HCT116 (cell line): Measurements from ENCODE around the gene FBXL17. TPM values are rescaled to one million over a fixed set of nuclear protein-coding genes. Genes with fewer than 3 reads are reported as not detected.

Experiments used
- ATAC-seq: fragments of 200-7000 bp; cut with Tn5 transposase; 2 replicates; pipeline ENCODE4 v1.9.1; 2020; ENCODE audit warnings: mild to moderate bottlenecking, moderate library complexity
- BruUV-seq: library from RNA; stranded (reverse); fragments of 400-500 nt; replicated peaks from 2 replicates; lab custom pipeline; 2021; lab: Mats Ljungman, UMichigan
- CTCF ChIA-PET: fragments of 300-600 bp; sonication (Branson Sonifier 250); formaldehyde crosslinking; loops from one replicate; lab custom pipeline; 2021; ENCODE audit warnings: antibody characterized with exemption; lab: Charles Lee
- POLR2A ChIA-PET: fragments of 300-600, 350-600 bp; sonication (Branson Sonifier 250); formaldehyde crosslinking; loops from one replicate; lab custom pipeline; 2021; ENCODE audit warnings: antibody characterized with exemption; lab: Charles Lee
- RAD21 ChIA-PET, 2 experiments: fragments of 300-600 bp; sonication (Branson Sonifier 250); formaldehyde crosslinking; loops; one replicate each; lab custom pipeline; 2023; ENCODE audit warnings: low total read pairs in 2 of 2; ENCODE audit not compliant: uncharacterized antibody in 2 of 2, unreplicated experiment in 2 of 2, low non-redundant PET in 1 of 2; lab: Charles Lee
- DNase-seq: peaks from one replicate; pipeline ENCODE4 v3.0.0-alpha.2; 2010; ENCODE audit warnings: low read depth, low spot score
- H2AFZ ChIP-seq: fragments of 200-600 bp; shearing (Covaris generic), sonication (generic); 2 replicates; pipeline ENCODE4 v1.6.1; 2017; ENCODE audit warnings: low read depth, mixed run types, mixed read lengths, antibody characterized with exemption, low read length; ENCODE audit not compliant: poor library complexity, severe bottlenecking
- H3K27ac ChIP-seq: 2 replicates; pipeline ENCODE4 v1.5.1; 2012; ENCODE audit warnings: low read depth, low read length
- H3K27me3 ChIP-seq: fragments of 200-600 bp; sonication (generic); 2 replicates; pipeline ENCODE4 v1.6.1; 2016; ENCODE audit warnings: mixed run types, low read length, mixed read lengths; ENCODE audit not compliant: insufficient read depth
- H3K36me3 ChIP-seq, 2 experiments: fragments of 200-500 bp in 1 of 2; fragments of 200-600 bp in 1 of 2; sonication (Bioruptor generic) in 1 of 2; sonication (generic) in 1 of 2; 2 replicates each; pipeline versions ENCODE4 v1.5.1 to v1.6.1; 2014 to 2016; ENCODE audit warnings: low read length in 2 of 2, inconsistent platforms in 1 of 2, mixed read lengths in 1 of 2, mixed run types in 1 of 2; ENCODE audit not compliant: insufficient read depth in 2 of 2, control insufficient read depth in 1 of 2
- H3K4me1 ChIP-seq, 2 experiments: fragments of 200-600 bp in 1 of 2; sonication (generic) in 1 of 2; 2 replicates each; pipeline versions ENCODE4 v1.5.1 to v1.6.1; 2012 to 2017; ENCODE audit warnings: low read length in 2 of 2, inconsistent platforms in 1 of 2, mild to moderate bottlenecking in 1 of 2, mixed read lengths in 1 of 2, mixed run types in 1 of 2, moderate library complexity in 1 of 2; ENCODE audit not compliant: insufficient read depth in 2 of 2, control insufficient read depth in 1 of 2
- H3K4me2 ChIP-seq: fragments of 200-600 bp; sonication (generic); 2 replicates; pipeline ENCODE4 v1.6.1; 2017; ENCODE audit warnings: mixed run types, low read length, mixed read lengths
- H3K4me3 ChIP-seq, 2 experiments: fragments of 200-600 bp in 1 of 2; sonication (generic) in 1 of 2; replicated peaks in 1 of 2; 2 replicates each; pipeline ENCODE4 v1.5.1; 2011 to 2016; ENCODE audit warnings: low read length in 2 of 2, control low read depth in 1 of 2, low read depth in 1 of 2, mild to moderate bottlenecking in 1 of 2, mixed read lengths in 1 of 2, mixed run types in 1 of 2
- H3K79me2 ChIP-seq: fragments of 200-600 bp; sonication (generic); 2 replicates; pipeline ENCODE4 v1.6.1; 2017; ENCODE audit warnings: mild to moderate bottlenecking, mixed run types, low read length, moderate library complexity, mixed read lengths; ENCODE audit not compliant: insufficient read depth
- H3K9ac ChIP-seq: fragments of 200-600 bp; sonication (generic); 2 replicates; pipeline ENCODE4 v1.6.1; 2016; ENCODE audit warnings: low read length, mixed read lengths
- H3K9me2 ChIP-seq: fragments of 200-600 bp; sonication (generic), shearing (Covaris generic); 2 replicates; pipeline ENCODE4 v1.6.1; 2017; ENCODE audit warnings: mixed run types, mild to moderate bottlenecking, moderate library complexity; ENCODE audit not compliant: insufficient read depth
- H3K9me3 ChIP-seq, 2 experiments: fragments of 200-500 bp in 1 of 2; fragments of 200-600 bp in 1 of 2; sonication (Bioruptor generic) in 1 of 2; sonication (generic) in 1 of 2; 2 replicates each; pipeline ENCODE4 v1.6.1; 2014 to 2017; ENCODE audit warnings: low read length in 2 of 2, mixed read lengths in 2 of 2, inconsistent platforms in 1 of 2, low read depth in 1 of 2, mild to moderate bottlenecking in 1 of 2, mixed run types in 1 of 2, moderate library complexity in 1 of 2; ENCODE audit not compliant: control insufficient read depth in 1 of 2, insufficient read depth in 1 of 2
- H4K20me1 ChIP-seq: fragments of 200-600 bp; sonication (generic), shearing (Covaris generic); 2 replicates; pipeline ENCODE4 v1.6.1; 2017; ENCODE audit warnings: mixed run types, mild to moderate bottlenecking, moderate library complexity; ENCODE audit not compliant: insufficient read depth
- CBX3 ChIP-seq: IDR thresholded peaks from 2 replicates; pipeline ENCODE4 v1.6.1; 2012; ENCODE audit warnings: low read depth
- CEBPB ChIP-seq: IDR thresholded peaks from 2 replicates; pipeline ENCODE4 v1.6.1; 2012; ENCODE audit warnings: low read depth
- ELF1 ChIP-seq: IDR thresholded peaks from 2 replicates; pipeline ENCODE4 v1.6.1; 2012; ENCODE audit warnings: low read depth, borderline replicate concordance
- EZH2phosphoT487 ChIP-seq: fragments of 200-600 bp; IDR thresholded peaks from 2 replicates; pipeline ENCODE4 v1.6.1; 2018; ENCODE audit warnings: antibody characterized with exemption, borderline replicate concordance
- FOSL1 ChIP-seq: IDR thresholded peaks from 2 replicates; pipeline ENCODE4 v1.6.1; 2012; ENCODE audit warnings: low read depth
- MAX ChIP-seq: IDR thresholded peaks from 2 replicates; pipeline ENCODE4 v1.6.1; 2012
- POLR2AphosphoS5 ChIP-seq: IDR thresholded peaks from 2 replicates; pipeline ENCODE4 v1.6.1; 2011; ENCODE audit warnings: mild to moderate bottlenecking, low read depth, low read length, moderate library complexity
- RAD21 ChIP-seq: IDR thresholded peaks from 2 replicates; pipeline ENCODE4 v1.6.1; 2012; ENCODE audit warnings: low read depth, mild to moderate bottlenecking
- SIN3A ChIP-seq: IDR thresholded peaks from 2 replicates; pipeline ENCODE4 v1.6.1; 2012; ENCODE audit warnings: low read depth
- SP1 ChIP-seq: IDR thresholded peaks from 2 replicates; pipeline ENCODE4 v1.6.1; 2012; ENCODE audit warnings: low read depth
- SRF ChIP-seq: IDR thresholded peaks from 2 replicates; pipeline ENCODE4 v1.6.1; 2012; ENCODE audit warnings: low read depth
- YY1 ChIP-seq: IDR thresholded peaks from 2 replicates; pipeline ENCODE4 v1.6.1; 2011; ENCODE audit warnings: low read length, low read depth, moderate library complexity, mild to moderate bottlenecking; ENCODE audit not compliant: insufficient replicate concordance; ENCODE audit errors: extremely low read depth
- ZBTB33 ChIP-seq: IDR thresholded peaks from 2 replicates; pipeline ENCODE4 v1.6.1; 2011; ENCODE audit warnings: mild to moderate bottlenecking, low read length, moderate library complexity; ENCODE audit not compliant: insufficient replicate concordance; ENCODE audit errors: extremely low read depth
- ZNF274 ChIP-seq: fragments of 200-500 bp; sonication (Bioruptor generic); IDR thresholded peaks from 2 replicates; pipeline ENCODE4 v1.6.1; 2014; ENCODE audit warnings: mild to moderate bottlenecking, low read depth, low read length, inconsistent platforms
- intact Hi-C: fragments of 100-400 bp; cut with micrococcal nuclease; formaldehyde crosslinking; loops from 2 replicates; pipeline ENCODE4 v1.10.0; 2022
- total RNA-seq: library from RNA; stranded (reverse); gene quantifications from one replicate; pipeline ENCODE4 v1.2.1, GENCODE V29; 2021; ENCODE audit not compliant: unreplicated experiment
- TF ChIP-seq, protein P1 (sequence below): IDR thresholded peaks from 2 replicates; pipeline ENCODE4 v1.6.1; 2012
- TF ChIP-seq, protein P2 (sequence below), 3 experiments: fragments of 200-600 bp in 1 of 3; sonication (generic) in 1 of 3; IDR thresholded peaks in 2 of 3; conservative IDR thresholded peaks in 1 of 3; 2 replicates each; pipeline ENCODE4 v1.5.1; 2012 to 2017; ENCODE audit warnings: low read depth in 2 of 3, low read length in 2 of 3, antibody characterized with exemption in 1 of 3, borderline replicate concordance in 1 of 3, control low read depth in 1 of 3, mild to moderate bottlenecking in 1 of 3, mixed read lengths in 1 of 3, mixed run types in 1 of 3, moderate library complexity in 1 of 3; ENCODE audit not compliant: insufficient read depth in 1 of 3

The FBXL17 gene
- total RNA-seq, 1 experiment from 2014 or later: 9.4 TPM

GRCh38 chr5:107813559-107813958 is 568.3 kb downstream of the FBXL17 start:
- intact Hi-C loops: no loop called here

DNA sequence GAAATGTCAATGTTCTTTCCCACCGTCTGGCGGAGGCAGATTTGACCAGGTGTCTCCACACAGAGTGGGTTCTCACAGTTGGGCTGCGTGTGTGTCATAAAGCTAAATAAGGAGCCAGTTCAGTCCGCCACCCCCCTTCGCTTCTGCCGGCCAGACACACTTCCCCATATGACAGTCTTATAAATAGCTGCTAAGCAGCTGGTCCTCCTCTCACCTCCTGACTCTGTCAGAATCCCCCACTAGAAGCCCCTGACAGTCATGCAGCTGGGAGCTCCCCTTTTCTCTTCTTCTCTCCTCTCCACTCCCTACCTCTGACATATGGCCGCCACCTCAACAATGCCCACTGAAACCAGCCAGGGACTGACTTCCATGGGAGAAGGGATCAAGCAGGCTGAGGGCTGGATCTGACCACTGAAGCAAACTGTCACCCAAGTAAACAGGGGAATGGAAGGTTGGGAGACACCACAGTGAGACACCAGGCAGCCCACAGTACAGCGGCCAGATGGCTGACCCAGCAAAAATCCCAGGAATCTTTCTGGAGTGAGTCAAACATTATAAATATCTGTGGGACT is 569.2 kb downstream of the FBXL17 start:
- ATAC-seq: no peak
- intact Hi-C loops: no loop called here
- H3K36me3 ChIP-seq: no peaks in the 10 kb centered on the region
- H3K9me2 ChIP-seq: no peaks in the 10 kb centered on the region
- ChIA-PET CTCF (no interaction called here), RAD21 (no interaction called here), POLR2A (no interaction called here)
- no peaks in the 10 kb centered on the region for H4K20me1 ChIP-seq
- DNase-seq: no peak
- H3K27ac ChIP-seq: no peak overlapping the region
- no peaks in the 10 kb centered on the region for H3K79me2 ChIP-seq
- peaks cover 0 to 3% of the 10 kb centered on the region in 2 experiments; a peak in 1 of 4 replicates for H3K4me1 ChIP-seq
- H3K27me3 ChIP-seq: no peaks in the 10 kb centered on the region
- no peak overlapping the region for H3K4me3 ChIP-seq
- BruUV-seq: no TSS peak
- H3K9me3 ChIP-seq: no peaks in the 10 kb centered on the region
- H2AFZ ChIP-seq: no peak overlapping the region
- TF ChIP-seq ELF1 (no peak), ZBTB33 (no peak), RAD21 (no peak), POLR2AphosphoS5 (no peak), SIN3A (no peak), ZNF274 (no peak), SRF (no peak), SP1 (no peak), CEBPB (no peak), MAX (no peak)
- TF ChIP-seq, protein P1, sequence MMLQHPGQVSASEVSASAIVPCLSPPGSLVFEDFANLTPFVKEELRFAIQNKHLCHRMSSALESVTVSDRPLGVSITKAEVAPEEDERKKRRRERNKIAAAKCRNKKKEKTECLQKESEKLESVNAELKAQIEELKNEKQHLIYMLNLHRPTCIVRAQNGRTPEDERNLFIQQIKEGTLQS: no peak
- TF ChIP-seq, protein P2, sequence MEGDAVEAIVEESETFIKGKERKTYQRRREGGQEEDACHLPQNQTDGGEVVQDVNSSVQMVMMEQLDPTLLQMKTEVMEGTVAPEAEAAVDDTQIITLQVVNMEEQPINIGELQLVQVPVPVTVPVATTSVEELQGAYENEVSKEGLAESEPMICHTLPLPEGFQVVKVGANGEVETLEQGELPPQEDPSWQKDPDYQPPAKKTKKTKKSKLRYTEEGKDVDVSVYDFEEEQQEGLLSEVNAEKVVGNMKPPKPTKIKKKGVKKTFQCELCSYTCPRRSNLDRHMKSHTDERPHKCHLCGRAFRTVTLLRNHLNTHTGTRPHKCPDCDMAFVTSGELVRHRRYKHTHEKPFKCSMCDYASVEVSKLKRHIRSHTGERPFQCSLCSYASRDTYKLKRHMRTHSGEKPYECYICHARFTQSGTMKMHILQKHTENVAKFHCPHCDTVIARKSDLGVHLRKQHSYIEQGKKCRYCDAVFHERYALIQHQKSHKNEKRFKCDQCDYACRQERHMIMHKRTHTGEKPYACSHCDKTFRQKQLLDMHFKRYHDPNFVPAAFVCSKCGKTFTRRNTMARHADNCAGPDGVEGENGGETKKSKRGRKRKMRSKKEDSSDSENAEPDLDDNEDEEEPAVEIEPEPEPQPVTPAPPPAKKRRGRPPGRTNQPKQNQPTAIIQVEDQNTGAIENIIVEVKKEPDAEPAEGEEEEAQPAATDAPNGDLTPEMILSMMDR (IDR thresholded peaks at IDR 0.05 in 2 of 3, conservative IDR thresholded peaks at IDR 0.05 in 1 of 3; ENCODE audit: borderline replicate concordance in 1 of 3, insufficient read depth in 1 of 3, low read depth in 2 of 3, low read length in 2 of 3): no peak
- no peak overlapping the region for H3K4me2 ChIP-seq
- no peak overlapping the region for H3K9ac ChIP-seq

More at GRCh38 chr5:107813559-107813958, 568.3 kb downstream of the FBXL17 start:
- no peak overlapping the region for H2AFZ ChIP-seq
- H3K79me2 ChIP-seq: no peaks in the 10 kb centered on the region
- H4K20me1 ChIP-seq: no peaks in the 10 kb centered on the region
- no peaks in the 10 kb centered on the region for H3K27me3 ChIP-seq
- H3K4me1 ChIP-seq: peaks cover 0 to 3% of the 10 kb centered on the region in 2 experiments; a peak in 1 of 4 replicates
- no peaks in the 10 kb centered on the region for H3K9me3 ChIP-seq
- H3K4me2 ChIP-seq: no peak overlapping the region
- H3K36me3 ChIP-seq: no peaks in the 10 kb centered on the region
- CTCF ChIA-PET: no interaction called here
- BruUV-seq: no TSS peak
- DNase-seq: no peak
- no peak overlapping the region for H3K27ac ChIP-seq
- RAD21 ChIA-PET: no interaction called here
- H3K9me2 ChIP-seq: no peaks in the 10 kb centered on the region
- no peak overlapping the region for H3K4me3 ChIP-seq
- H3K9ac ChIP-seq: no peak overlapping the region
- no peak for ATAC-seq
- TF ChIP-seq EZH2phosphoT487 (no peak), RAD21 (no peak), MAX (no peak), ZNF274 (no peak), YY1 (no peak), CBX3 (no peak), SIN3A (no peak), FOSL1 (no peak)
- POLR2A ChIA-PET: no interaction called here
